K562 (cell line): ENCODE results near the gene TJP2. TPM values are rescaled to one million over a fixed set of nuclear protein-coding genes. Genes with fewer than 3 reads are reported as not detected.

Experiments used
- ATF1 ChIP-seq, 2 experiments: fragments of 450-650 bp in 1 of 2; IDR thresholded peaks; 2 replicates each; pipeline ENCODE4 v1.6.1; 2016; ENCODE audit warnings: missing compliant biosample characterization in 1 of 2, missing genetic modification characterization in 1 of 2
- CBFA2T2 ChIP-seq: fragments of 450-650 bp; conservative IDR thresholded peaks from 2 replicates; pipeline ENCODE4 v1.6.1; 2017; ENCODE audit warnings: mild to moderate bottlenecking
- CREB1 ChIP-seq, 2 experiments: sonication (generic) in 1 of 2; formaldehyde crosslinking in 1 of 2; IDR thresholded peaks; 2 replicates each; pipeline versions ENCODE4 v1.6.1 to v1.8.0; 2012 to 2022; ENCODE audit warnings: inconsistent platforms in 1 of 2, mild to moderate bottlenecking in 1 of 2, missing genetic modification reagents in 1 of 2, moderate library complexity in 1 of 2
- EP300 ChIP-seq: IDR thresholded peaks from 2 replicates; pipeline ENCODE4 v1.6.1; 2012; ENCODE audit warnings: low read length, improper control_type of control experiment
- EP400 ChIP-seq: fragments of 450-650 bp; IDR thresholded peaks from 2 replicates; pipeline ENCODE4 v1.6.1; 2017; ENCODE audit warnings: antibody characterized with exemption, mild to moderate bottlenecking, moderate library complexity
- HDAC3 ChIP-seq: fragments of 450-650 bp; IDR thresholded peaks from 2 replicates; pipeline ENCODE4 v1.6.1; 2018; ENCODE audit warnings: borderline replicate concordance, mild to moderate bottlenecking, moderate library complexity; ENCODE audit not compliant: partially characterized antibody
- HMGN3 ChIP-seq: IDR thresholded peaks from 2 replicates; pipeline ENCODE4 v1.6.1; 2011; ENCODE audit warnings: borderline replicate concordance, low read depth, mild to moderate bottlenecking, mixed read lengths, low read length; ENCODE audit not compliant: insufficient read length; ENCODE audit errors: extremely low read depth
- JUND ChIP-seq, 2 experiments: IDR thresholded peaks; 2 replicates in 1 of 2; 3 replicates in 1 of 2; pipeline ENCODE4 v1.6.1; 2011; ENCODE audit warnings: borderline replicate concordance in 2 of 2, low read depth in 2 of 2, low read length in 2 of 2, improper control_type of control experiment in 1 of 2, missing biosample characterization in 1 of 2, missing genetic modification characterization in 1 of 2, missing genetic modification reagents in 1 of 2
- LCOR ChIP-seq: sonication (generic); formaldehyde crosslinking; IDR thresholded peaks from 2 replicates; pipeline ENCODE4 v1.8.0; 2022; ENCODE audit warnings: mild to moderate bottlenecking, missing genetic modification reagents
- MEIS2 ChIP-seq: fragments of 450-650 bp; IDR thresholded peaks from 2 replicates; pipeline ENCODE4 v1.6.1; 2014; ENCODE audit warnings: mild to moderate bottlenecking; ENCODE audit not compliant: partially characterized antibody
- MTA2 ChIP-seq: fragments of 450-650 bp; IDR thresholded peaks from 2 replicates; pipeline ENCODE4 v1.6.1; 2016; ENCODE audit warnings: low read depth
- NBN ChIP-seq: fragments of 450-650 bp; IDR thresholded peaks from 2 replicates; pipeline ENCODE4 v1.6.1; 2016; ENCODE audit warnings: low read depth, mild to moderate bottlenecking
- NFIC ChIP-seq: fragments of 450-650 bp; IDR thresholded peaks from 2 replicates; pipeline ENCODE4 v1.6.1; 2017; ENCODE audit warnings: mild to moderate bottlenecking, inconsistent platforms
- RAD21 ChIP-seq, 2 experiments: fragments of 250-450 bp in 1 of 2; fragments of 450-650 bp in 1 of 2; sonication (Bioruptor Pico) in 1 of 2; formaldehyde crosslinking in 1 of 2; IDR thresholded peaks in 1 of 2; conservative IDR thresholded peaks in 1 of 2; 2 replicates each; pipeline versions ENCODE4 v1.4.0 to v1.8.0; 2020 to 2022; ENCODE audit warnings: mild to moderate bottlenecking in 2 of 2, moderate library complexity in 1 of 2
- SMAD4 ChIP-seq: fragments of 250-450 bp; sonication (Bioruptor Pico); conservative IDR thresholded peaks from 2 replicates; pipeline ENCODE4 v1.8.0; 2021; ENCODE audit warnings: inconsistent platforms, mild to moderate bottlenecking, moderate library complexity
- SMARCE1 ChIP-seq: fragments of 450-650 bp; IDR thresholded peaks from 2 replicates; pipeline ENCODE4 v1.7.1; 2016; ENCODE audit warnings: mild to moderate bottlenecking
- TBL1XR1 ChIP-seq, 2 experiments: IDR thresholded peaks; 2 replicates each; pipeline ENCODE4 v1.6.1; 2012; ENCODE audit warnings: improper control_type of control experiment in 2 of 2, low read length in 2 of 2, mild to moderate bottlenecking in 1 of 2
- TCF3 ChIP-seq: sonication (generic); formaldehyde crosslinking; IDR thresholded peaks from 2 replicates; pipeline ENCODE4 v1.4.0; 2020; ENCODE audit warnings: mild to moderate bottlenecking, missing genetic modification reagents
- XRCC5 ChIP-seq: fragments of 200-400 bp; formaldehyde crosslinking; IDR thresholded peaks from 2 replicates; pipeline ENCODE4 v1.6.1; 2017; ENCODE audit warnings: low read depth, mild to moderate bottlenecking, low read length
- ZBTB7A ChIP-seq: IDR thresholded peaks from 2 replicates; pipeline ENCODE4 v1.6.1; 2011; ENCODE audit warnings: low read depth, mild to moderate bottlenecking, low read length, moderate library complexity, borderline replicate concordance; ENCODE audit not compliant: control insufficient read depth
- ZNF76 ChIP-seq: fragments of 250-450 bp; sonication (Bioruptor Pico); IDR thresholded peaks from 2 replicates; pipeline ENCODE4 v1.4.0; 2020; ENCODE audit warnings: mild to moderate bottlenecking, moderate library complexity, borderline replicate concordance
- polyA plus RNA-seq, 8 experiments: library from polyadenylated mRNA; depleted of rRNA in 4 of 8; stranded (reverse) in 5 of 8; unstranded in 3 of 8; fragments of >200 nt; fragmentation: Nextera tagmentation in 2 of 8; fragmentation: Illumina TruSeq in 1 of 8; extraction: Ambion mirVana in 2 of 8; extraction: Trizol in 1 of 8; gene quantifications; 2 replicates each; pipeline versions ENCODE4 v1.2.1 to v1.2.3, GENCODE V29; 2011 to 2014; ENCODE audit warnings: inconsistent platforms in 1 of 8, missing spikeins in 1 of 8
- total RNA-seq, 7 experiments: library from RNA; depleted of rRNA in 6 of 7; stranded (reverse); fragments of >200 nt in 6 of 7; fragmentation: Illumina TruSeq in 2 of 7; extraction: Trizol in 2 of 7; gene quantifications; 2 replicates each; pipeline versions ENCODE4 v1.2.1 to v1.2.3, GENCODE V29; 2011 to 2021; ENCODE audit warnings: low replicate concordance in 1 of 7
- TF ChIP-seq, protein P1 (sequence below): fragments of 450-650 bp; formaldehyde crosslinking; IDR thresholded peaks from 2 replicates; pipeline ENCODE4 v1.4.0; 2020; ENCODE audit warnings: mild to moderate bottlenecking, moderate library complexity
- TF ChIP-seq, protein P2 (sequence below): sonication (generic); IDR thresholded peaks from 2 replicates; pipeline ENCODE4 v1.6.1; 2016
- TF ChIP-seq, protein P3 (sequence below): fragments of 250-450 bp; sonication (Bioruptor Pico); IDR thresholded peaks from 2 replicates; pipeline ENCODE4 v1.5.0; 2021

The TJP2 gene
- total and polyA plus RNA-seq, 9 of the 15 experiments (the other 6 are each of a cell fraction or from before 2014, with no cell fraction given), result 4.0 to 24.1 (median 16.8) TPM

- TF ChIP-seq, protein P1, sequence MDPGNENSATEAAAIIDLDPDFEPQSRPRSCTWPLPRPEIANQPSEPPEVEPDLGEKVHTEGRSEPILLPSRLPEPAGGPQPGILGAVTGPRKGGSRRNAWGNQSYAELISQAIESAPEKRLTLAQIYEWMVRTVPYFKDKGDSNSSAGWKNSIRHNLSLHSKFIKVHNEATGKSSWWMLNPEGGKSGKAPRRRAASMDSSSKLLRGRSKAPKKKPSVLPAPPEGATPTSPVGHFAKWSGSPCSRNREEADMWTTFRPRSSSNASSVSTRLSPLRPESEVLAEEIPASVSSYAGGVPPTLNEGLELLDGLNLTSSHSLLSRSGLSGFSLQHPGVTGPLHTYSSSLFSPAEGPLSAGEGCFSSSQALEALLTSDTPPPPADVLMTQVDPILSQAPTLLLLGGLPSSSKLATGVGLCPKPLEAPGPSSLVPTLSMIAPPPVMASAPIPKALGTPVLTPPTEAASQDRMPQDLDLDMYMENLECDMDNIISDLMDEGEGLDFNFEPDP, result no peak
- TF ChIP-seq TBL1XR1 (IDR thresholded peaks at IDR 0.05; ENCODE audit: low read length in 2 of 2) (0 out of 4 replicates have a peak, but pooled peaks of 1 of the 2 experiments have one; percentile 40), ZBTB7A (no peak), MTA2 (peak; percentile 77), RAD21 (CRISPR knock-in tag; conservative IDR thresholded peaks at IDR 0.05 in 1 of 2, IDR thresholded peaks at IDR 0.05 in 1 of 2) (no peak), SMAD4 (CRISPR knock-in tag) (peak; percentile 82), NBN (0 out of 2 replicates have a peak, but pooled peaks have one; percentile 52), JUND (IDR thresholded peaks at IDR 0.05; ENCODE audit: borderline replicate concordance, low read depth, low read length) (peak; percentile 27; the same call in 1 of the 2 replicates), JUND (tag; IDR thresholded peaks at IDR 0.05; ENCODE audit: borderline replicate concordance, low read depth, low read length) (peak; percentile 23; the same call in 2 of the 3 replicates), EP300 (peak; percentile 77), MEIS2 (peak; percentile 78), ZNF76 (CRISPR knock-in tag) (no peak), TCF3 (CRISPR knock-in tag) (peak; percentile 90), EP400 (peak; percentile 47; the same call in 1 of the 2 replicates), SMARCE1 (peak; percentile 13; the same call in 1 of the 2 replicates), HMGN3 (peak; percentile 26), LCOR (CRISPR knock-in tag) (peak; percentile 66; the same call in 1 of the 2 replicates), XRCC5 (no peak), NFIC (peak; percentile 65), CREB1 (IDR thresholded peaks at IDR 0.05) (no peak), CREB1 (CRISPR knock-in tag; IDR thresholded peaks at IDR 0.05) (0 out of 2 replicates have a peak, but pooled peaks have one; percentile 30), ATF1 (CRISPR knock-in tag; IDR thresholded peaks at IDR 0.05) (no peak), ATF1 (tag; IDR thresholded peaks at IDR 0.05) (0 out of 2 replicates have a peak, but pooled peaks have one; percentile 13), HDAC3 (peak; percentile 69), CBFA2T2 (peak; percentile 85)
- TF ChIP-seq, protein P2, sequence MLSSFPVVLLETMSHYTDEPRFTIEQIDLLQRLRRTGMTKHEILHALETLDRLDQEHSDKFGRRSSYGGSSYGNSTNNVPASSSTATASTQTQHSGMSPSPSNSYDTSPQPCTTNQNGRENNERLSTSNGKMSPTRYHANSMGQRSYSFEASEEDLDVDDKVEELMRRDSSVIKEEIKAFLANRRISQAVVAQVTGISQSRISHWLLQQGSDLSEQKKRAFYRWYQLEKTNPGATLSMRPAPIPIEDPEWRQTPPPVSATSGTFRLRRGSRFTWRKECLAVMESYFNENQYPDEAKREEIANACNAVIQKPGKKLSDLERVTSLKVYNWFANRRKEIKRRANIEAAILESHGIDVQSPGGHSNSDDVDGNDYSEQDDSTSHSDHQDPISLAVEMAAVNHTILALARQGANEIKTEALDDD, result peak; percentile 79
- TF ChIP-seq, protein P3, sequence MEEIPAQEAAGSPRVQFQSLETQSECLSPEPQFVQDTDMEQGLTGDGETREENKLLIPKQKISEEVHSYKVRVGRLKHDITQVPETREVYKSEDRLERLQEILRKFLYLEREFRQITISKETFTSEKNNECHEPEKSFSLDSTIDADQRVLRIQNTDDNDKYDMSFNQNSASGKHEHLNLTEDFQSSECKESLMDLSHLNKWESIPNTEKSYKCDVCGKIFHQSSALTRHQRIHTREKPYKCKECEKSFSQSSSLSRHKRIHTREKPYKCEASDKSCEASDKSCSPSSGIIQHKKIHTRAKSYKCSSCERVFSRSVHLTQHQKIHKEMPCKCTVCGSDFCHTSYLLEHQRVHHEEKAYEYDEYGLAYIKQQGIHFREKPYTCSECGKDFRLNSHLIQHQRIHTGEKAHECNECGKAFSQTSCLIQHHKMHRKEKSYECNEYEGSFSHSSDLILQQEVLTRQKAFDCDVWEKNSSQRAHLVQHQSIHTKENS, result no peak
Measured at GRCh38 chr9:69186841-69187611, 12.9 kb downstream of the TJP2 start (continued).
